SH-SY5Y (cell line): Measurements from ENCODE around the gene IPMK.

ENCODE experiments used
- GATA2 ChIP-seq: IDR thresholded peaks from 2 replicates; pipeline ENCODE4 v1.6.1; 2011; ENCODE audit warnings: mild to moderate bottlenecking, low read depth, low read length
- GATA3 ChIP-seq: IDR thresholded peaks from 2 replicates; pipeline ENCODE4 v1.6.1; 2011; ENCODE audit warnings: low read depth, mild to moderate bottlenecking, low read length, moderate library complexity

IPMK gene

GRCh38 chr10:58278274-58278961, 10.7 kb upstream of the IPMK start:
- TF ChIP-seq GATA3, result no peak
- no peak for TF ChIP-seq GATA2

GRCh38 chr10:58275908-58276307, 8.2 kb upstream of the IPMK start:
- TF ChIP-seq GATA3, result no peak
- no peak for TF ChIP-seq GATA2

- no peak for TF ChIP-seq GATA3
- TF ChIP-seq GATA2, result no peak
Observed at GRCh38 chr10:58275261-58275660, 7.6 kb upstream of the IPMK start.

GRCh38 chr10:58269782-58270290, 2.1 kb upstream of the IPMK start:
- TF ChIP-seq GATA2 (no peak), GATA3 (no peak)

GRCh38 chr10:58268946-58269781, 1.5 kb upstream of the IPMK start, which contains the start of gene CISD1:
Gene CISD1, plus strand, starts transcription at chr10:58269162. Its CDS starts 112 bp downstream, at chr10:58269274.
- TF ChIP-seq GATA3, result no peak
- no peak for TF ChIP-seq GATA2

- TF ChIP-seq GATA2, result 0 out of 2 replicates have a peak, but pooled peaks have one; percentile 11
- TF ChIP-seq GATA3, result no peak
Observed at GRCh38 chr10:58268454-58268945, 806 bp upstream of the IPMK start.

- TF ChIP-seq GATA3, result no peak
- TF ChIP-seq GATA2, result no peak
Observed at GRCh38 chr10:58266826-58267712, 625 bp downstream of the IPMK start.

GRCh38 chr10:58266003-58266825, 1.5 kb downstream of the IPMK start:
- no peak for TF ChIP-seq GATA3
- TF ChIP-seq GATA2, result no peak

- TF ChIP-seq GATA2, result no peak
- TF ChIP-seq GATA3, result no peak
Observed at GRCh38 chr10:58265249-58265648, 2.4 kb downstream of the IPMK start.

GRCh38 chr10:58264780-58265179, 2.9 kb downstream of the IPMK start:
- TF ChIP-seq GATA2 (no peak), GATA3 (no peak)

GRCh38 chr10:58262766-58263165, 4.9 kb downstream of the IPMK start:
- TF ChIP-seq GATA3, result peak; percentile 42; the same call in 1 of the 2 replicates
- no peak for TF ChIP-seq GATA2

GRCh38 chr10:58260334-58260733, 7.4 kb downstream of the IPMK start:
- TF ChIP-seq GATA3 (no peak), GATA2 (no peak)

GRCh38 chr10:58258977-58259692, 8.6 kb downstream of the IPMK start:
- no peak for TF ChIP-seq GATA3
- no peak for TF ChIP-seq GATA2
